ENCODE results near the gene SENP3. TPM values are rescaled to one million over a fixed set of nuclear protein-coding genes. Genes with fewer than 3 reads are reported as not detected.
A peak's percentile ranks its signal among the peaks of the same experiment; 100 is the strongest.

Gene SENP3
- total and polyA plus RNA-seq, 2 of the 13 experiments (the other 11 are each of a cell fraction or from before 2014, with no cell fraction given) = 55.8 to 75.4 TPM

- TF ChIP-seq ZNF260 (CRISPR knock-in tag; IDR thresholded peaks at IDR 0.05; ENCODE audit: borderline replicate concordance, low read depth) (no peak), ZNF678 (CRISPR knock-in tag; IDR thresholded peaks at IDR 0.05) (peak; percentile 85), HNF1A (IDR thresholded peaks at IDR 0.05; ENCODE audit: low read depth) (no peak), HNF1A (CRISPR knock-in tag; IDR thresholded peaks at IDR 0.05; ENCODE audit: borderline replicate concordance) (peak; percentile 76; the same call in 1 of the 2 replicates), ZBTB4 (CRISPR knock-in tag; IDR thresholded peaks at IDR 0.05; ENCODE audit: borderline replicate concordance) (no peak), ZNF337 (CRISPR knock-in tag; IDR thresholded peaks at IDR 0.05; ENCODE audit: borderline replicate concordance, low read depth) (no peak), FUBP1 (CRISPR knock-in tag; IDR thresholded peaks at IDR 0.05; ENCODE audit: borderline replicate concordance) (no peak), ZNF143 (CRISPR knock-in tag; IDR thresholded peaks at IDR 0.05) (no peak), ZNF577 (CRISPR knock-in tag; IDR thresholded peaks at IDR 0.05; ENCODE audit: borderline replicate concordance, low read depth) (no peak), CCAR2 (optimal IDR thresholded peaks at IDR 0.05; ENCODE audit: low read depth, low read length) (no peak), GABPB1 (CRISPR knock-in tag; IDR thresholded peaks at IDR 0.05) (peak; percentile 97), ZFP91 (CRISPR knock-in tag; IDR thresholded peaks at IDR 0.05; ENCODE audit: borderline replicate concordance) (peak; percentile 82)
- TF ChIP-seq, protein P1, sequence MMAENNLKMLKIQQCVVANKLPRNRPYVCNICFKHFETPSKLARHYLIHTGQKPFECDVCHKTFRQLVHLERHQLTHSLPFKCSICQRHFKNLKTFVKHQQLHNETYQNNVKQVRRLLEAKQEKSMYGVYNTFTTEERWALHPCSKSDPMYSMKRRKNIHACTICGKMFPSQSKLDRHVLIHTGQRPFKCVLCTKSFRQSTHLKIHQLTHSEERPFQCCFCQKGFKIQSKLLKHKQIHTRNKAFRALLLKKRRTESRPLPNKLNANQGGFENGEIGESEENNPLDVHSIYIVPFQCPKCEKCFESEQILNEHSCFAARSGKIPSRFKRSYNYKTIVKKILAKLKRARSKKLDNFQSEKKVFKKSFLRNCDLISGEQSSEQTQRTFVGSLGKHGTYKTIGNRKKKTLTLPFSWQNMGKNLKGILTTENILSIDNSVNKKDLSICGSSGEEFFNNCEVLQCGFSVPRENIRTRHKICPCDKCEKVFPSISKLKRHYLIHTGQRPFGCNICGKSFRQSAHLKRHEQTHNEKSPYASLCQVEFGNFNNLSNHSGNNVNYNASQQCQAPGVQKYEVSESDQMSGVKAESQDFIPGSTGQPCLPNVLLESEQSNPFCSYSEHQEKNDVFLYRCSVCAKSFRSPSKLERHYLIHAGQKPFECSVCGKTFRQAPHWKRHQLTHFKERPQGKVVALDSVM (CRISPR knock-in tag; IDR thresholded peaks at IDR 0.05) = no peak; the same call in none of the 2 replicates
Observed at GRCh38 chr17:7572588-7573323, 11.0 kb downstream of the SENP3 start (continued).
